ENCODE measurements around the gene NFE2L3. TPM values are rescaled to one million over a fixed set of nuclear protein-coding genes. Genes with fewer than 3 reads are reported as not detected.

Gene NFE2L3
- total RNA-seq, 4 donors from 2014 or later: 14.1 to 36.3 (median 19.7) TPM

DNA sequence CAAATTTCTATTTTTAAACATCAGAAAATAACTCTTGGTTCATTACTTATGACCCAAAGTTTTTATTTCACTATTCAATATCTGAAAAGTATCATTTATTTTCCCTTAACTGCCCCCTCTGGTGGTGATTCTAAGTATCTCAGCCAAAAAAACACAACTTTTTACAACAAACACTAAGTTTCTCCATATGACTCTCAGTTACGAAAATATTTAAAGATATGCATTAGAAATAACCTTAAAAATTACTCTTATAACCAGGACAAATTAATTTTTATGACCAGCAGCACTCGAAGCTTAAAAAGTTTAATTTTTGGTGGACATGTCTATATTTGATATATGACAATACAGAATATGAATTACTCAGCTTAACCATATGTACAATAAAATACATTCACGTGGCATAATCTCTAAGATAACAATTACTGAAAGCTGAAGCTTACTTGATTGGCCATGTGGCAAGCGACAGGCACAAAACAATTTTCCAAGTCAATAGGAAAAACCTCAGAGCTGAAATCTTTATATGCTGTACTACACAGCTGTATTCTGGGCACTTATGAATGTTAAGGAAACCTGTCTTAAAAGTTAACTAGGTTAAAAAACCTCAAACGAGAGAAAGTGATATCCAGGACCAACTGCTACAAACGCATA, 46.3 kb downstream of the NFE2L3 start:
- TF ChIP-seq POLR2A (IDR thresholded peaks at IDR 0.05): no peak
- TF ChIP-seq, protein P1, sequence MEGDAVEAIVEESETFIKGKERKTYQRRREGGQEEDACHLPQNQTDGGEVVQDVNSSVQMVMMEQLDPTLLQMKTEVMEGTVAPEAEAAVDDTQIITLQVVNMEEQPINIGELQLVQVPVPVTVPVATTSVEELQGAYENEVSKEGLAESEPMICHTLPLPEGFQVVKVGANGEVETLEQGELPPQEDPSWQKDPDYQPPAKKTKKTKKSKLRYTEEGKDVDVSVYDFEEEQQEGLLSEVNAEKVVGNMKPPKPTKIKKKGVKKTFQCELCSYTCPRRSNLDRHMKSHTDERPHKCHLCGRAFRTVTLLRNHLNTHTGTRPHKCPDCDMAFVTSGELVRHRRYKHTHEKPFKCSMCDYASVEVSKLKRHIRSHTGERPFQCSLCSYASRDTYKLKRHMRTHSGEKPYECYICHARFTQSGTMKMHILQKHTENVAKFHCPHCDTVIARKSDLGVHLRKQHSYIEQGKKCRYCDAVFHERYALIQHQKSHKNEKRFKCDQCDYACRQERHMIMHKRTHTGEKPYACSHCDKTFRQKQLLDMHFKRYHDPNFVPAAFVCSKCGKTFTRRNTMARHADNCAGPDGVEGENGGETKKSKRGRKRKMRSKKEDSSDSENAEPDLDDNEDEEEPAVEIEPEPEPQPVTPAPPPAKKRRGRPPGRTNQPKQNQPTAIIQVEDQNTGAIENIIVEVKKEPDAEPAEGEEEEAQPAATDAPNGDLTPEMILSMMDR (IDR thresholded peaks at IDR 0.05): peak; percentile 55 to 69
- TF ChIP-seq EP300 (IDR thresholded peaks at IDR 0.05): no peak
- no peak for TF ChIP-seq POLR2AphosphoS5 (IDR thresholded peaks at IDR 0.05)

GRCh38 chr7:26198781-26199169, 46.8 kb downstream of the NFE2L3 start:
- H3K27me3 ChIP-seq: no peaks in the 10 kb centered on the region
- WGBS: under 1% methylated on average over 7 of the region's 7 CpGs
- TF ChIP-seq EP300 (IDR thresholded peaks at IDR 0.05) (no peak), POLR2AphosphoS5 (IDR thresholded peaks at IDR 0.05) (no peak), POLR2A (IDR thresholded peaks at IDR 0.05) (no peak)
- TF ChIP-seq, protein P1 (IDR thresholded peaks at IDR 0.05): no peak
- peaks cover 53% of the 10 kb centered on the region for H3K4me1 ChIP-seq
- no peaks in the 10 kb centered on the region for H3K9me3 ChIP-seq
- no peak for DNase-seq (ENCODE audit: low spot score in 2 of 2)
- peaks cover 38% of the 10 kb centered on the region for H3K36me3 ChIP-seq
- H3K4me3 ChIP-seq: peak overlapping the region; percentile 99
- peak overlapping the region; percentile 98 for H3K27ac ChIP-seq

More for the DNA sequence above, 46.3 kb downstream of the NFE2L3 start:
- H3K36me3 ChIP-seq: peaks cover 44% of the 10 kb centered on the region
- H3K27ac ChIP-seq: peak overlapping the region; percentile 22
- H3K27me3 ChIP-seq: no peaks in the 10 kb centered on the region
- no peaks in the 10 kb centered on the region for H3K9me3 ChIP-seq
- under 1% methylated on average over 6 of the region's 6 CpGs for WGBS
- DNase-seq (ENCODE audit: low spot score in 2 of 2): no peak
- H3K4me1 ChIP-seq: peaks cover 53% of the 10 kb centered on the region
- H3K4me3 ChIP-seq: peak overlapping the region; percentile 99

- no peak for TF ChIP-seq POLR2AphosphoS5 (IDR thresholded peaks at IDR 0.05)
- TF ChIP-seq, protein P1 (IDR thresholded peaks at IDR 0.05): no peak
- no peak for TF ChIP-seq POLR2A (IDR thresholded peaks at IDR 0.05)
- TF ChIP-seq EP300 (IDR thresholded peaks at IDR 0.05): no peak
- H3K27me3 ChIP-seq: no peaks in the 10 kb centered on the region
- H3K4me3 ChIP-seq: peak overlapping the region; percentile 99
- H3K36me3 ChIP-seq: peaks cover 31% of the 10 kb centered on the region
- DNase-seq (ENCODE audit: low spot score in 2 of 2): peak; percentile 85 to 87
- H3K9me3 ChIP-seq: no peaks in the 10 kb centered on the region
- H3K27ac ChIP-seq: peak overlapping the region; percentile 98
- 0% methylated on average over 36 of the region's 36 CpGs for WGBS
- peaks cover 53% of the 10 kb centered on the region for H3K4me1 ChIP-seq
Measured at GRCh38 chr7:26199301-26200037, 47.5 kb downstream of the NFE2L3 start.

DNA sequence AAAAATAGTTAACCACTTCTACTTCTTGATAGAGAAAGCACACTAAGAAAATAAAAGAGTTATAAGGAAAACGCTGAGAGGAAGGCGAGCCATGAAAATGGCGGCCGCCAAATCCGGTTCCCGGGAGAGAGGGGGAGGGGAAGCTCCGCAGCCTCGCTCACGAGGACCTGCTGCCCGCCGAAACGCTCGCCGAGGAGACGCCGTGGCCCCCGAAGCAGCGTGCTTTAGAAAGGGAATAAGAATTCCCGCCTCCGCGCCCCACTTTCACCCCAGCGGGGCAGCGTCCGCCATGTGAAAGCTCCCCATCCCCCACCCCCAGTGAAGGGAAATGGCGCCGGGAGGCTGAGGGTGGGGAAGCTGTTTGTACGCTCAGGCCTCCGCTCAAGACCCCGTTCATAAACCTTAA, 48.0 kb downstream of the NFE2L3 start:
- Histone ChIP-seq H3K4me1 (peaks cover 53% of the 10 kb centered on the region), H3K27me3 (no peaks in the 10 kb centered on the region), H3K9me3 (no peaks in the 10 kb centered on the region), H3K4me3 (peak overlapping the region; percentile 99), H3K36me3 (peaks cover 26% of the 10 kb centered on the region), H3K27ac (peak overlapping the region; percentile 98)
- WGBS: under 1% methylated on average over 23 of the region's 29 CpGs
- peak; percentile 88 to 90 for DNase-seq (ENCODE audit: low spot score in 2 of 2)
- no peak for TF ChIP-seq POLR2A (IDR thresholded peaks at IDR 0.05)
- TF ChIP-seq EP300 (IDR thresholded peaks at IDR 0.05): no peak
- TF ChIP-seq, protein P1 (IDR thresholded peaks at IDR 0.05): no peak
- TF ChIP-seq POLR2AphosphoS5 (IDR thresholded peaks at IDR 0.05): no peak

All from suprapubic skin (tissue), 4 donors.